Left forelimb (tissue), 1 donor: Measurements from ENCODE around the gene MYH1.

Source experiments
- DNase-seq: peaks from one replicate; pipeline ENCODE4 v3.0.0-alpha.2; 2018; ENCODE audit warnings: low spot score

MYH1 gene

GRCh38 chr17:10482252-10482651 lies 36.1 kb downstream of the MYH1 start:
- no peak for DNase-seq

GRCh38 chr17:10477701-10478100 lies 40.6 kb downstream of the MYH1 start:
- DNase-seq, result no peak

- no peak for DNase-seq
Measured at GRCh38 chr17:10474536-10474935, 43.8 kb downstream of the MYH1 start.

GRCh38 chr17:10471858-10472257 lies 46.5 kb downstream of the MYH1 start:
- DNase-seq, result no peak

GRCh38 chr17:10469459-10469858 lies 48.9 kb downstream of the MYH1 start, which contains the start of gene MYH4:
MYH4 (minus strand) TSS chr17:10469559; CDS start chr17:10466745, 2,814 bp downstream.
- no peak for DNase-seq

GRCh38 chr17:10463402-10463801 lies 54.9 kb downstream of the MYH1 start:
- DNase-seq, result no peak

- no peak for DNase-seq
Measured at GRCh38 chr17:10460062-10460461, 58.3 kb downstream of the MYH1 start.

- no peak for DNase-seq
Measured at GRCh38 chr17:10458701-10459100, 59.6 kb downstream of the MYH1 start.

GRCh38 chr17:10457952-10458351 lies 60.4 kb downstream of the MYH1 start:
- no peak for DNase-seq

GRCh38 chr17:10447026-10447931 lies 71.1 kb downstream of the MYH1 start:
- no peak for DNase-seq
